ENCODE data around the gene NTNG2.
A peak's percentile ranks its signal among the peaks of the same experiment; 100 is the strongest.
"Not testable (repeated sequence)": the region's sequence is repeated elsewhere in the genome, so short reads cannot be mapped to it uniquely, and the experiment has no call there.

Gene NTNG2

DNA sequence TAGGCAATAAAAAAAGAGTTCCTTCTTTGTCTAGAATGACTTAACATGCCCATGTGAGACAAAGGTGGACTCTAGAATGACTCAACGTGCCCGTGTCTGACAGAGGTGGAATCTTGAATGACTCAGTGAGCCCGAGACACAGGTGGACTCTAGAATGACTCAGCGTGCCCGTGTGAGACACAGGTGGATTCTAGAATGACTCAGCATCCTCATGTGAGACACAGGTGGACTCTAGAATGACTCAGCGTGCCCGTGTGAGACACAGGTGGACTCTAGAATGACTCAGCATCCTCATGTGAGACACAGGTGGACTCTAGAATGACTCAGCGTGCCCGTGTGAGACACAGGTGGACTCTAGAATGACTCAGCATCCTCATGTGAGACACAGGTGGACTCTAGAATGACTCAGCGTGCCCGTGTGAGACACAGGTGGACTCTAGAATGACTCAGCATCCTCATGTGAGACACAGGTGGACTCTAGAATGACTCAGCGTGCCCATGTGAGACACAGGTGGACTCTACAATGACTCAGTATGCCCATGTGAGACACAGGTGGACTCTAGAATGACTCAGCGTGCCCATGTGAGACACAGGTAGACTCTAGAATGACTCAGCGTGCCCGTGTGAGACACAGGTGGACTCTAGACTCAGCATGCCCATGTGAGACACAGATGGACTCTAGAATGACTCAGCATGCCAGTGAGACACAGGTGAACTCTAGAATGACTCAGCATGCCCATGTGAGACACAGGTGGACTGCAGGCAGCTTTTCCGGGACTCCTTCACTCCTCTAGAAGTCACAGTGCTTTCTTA lies 108.1 kb downstream of the NTNG2 start:
- DNase-seq, result not testable (repeated sequence)

DNA sequence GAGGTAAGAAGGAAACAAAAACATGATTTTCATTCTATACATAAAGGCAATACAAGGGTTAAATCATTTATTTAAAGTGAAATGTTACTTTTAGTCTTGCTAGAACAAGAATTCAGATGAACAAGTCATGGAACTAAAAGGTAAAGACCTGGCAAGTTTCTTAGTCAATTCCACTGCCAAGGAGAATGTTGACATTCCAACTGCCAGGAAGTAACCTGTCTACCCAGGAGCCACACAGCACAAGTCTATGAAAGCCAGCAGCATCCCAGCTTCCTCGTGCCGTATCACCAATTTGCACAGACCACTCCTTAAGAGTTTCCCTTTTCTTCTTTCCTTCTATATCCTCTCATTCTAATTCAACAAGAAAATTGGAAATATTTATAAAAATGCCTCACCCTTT lies 113.0 kb downstream of the NTNG2 start:
- no peak for DNase-seq

DNA sequence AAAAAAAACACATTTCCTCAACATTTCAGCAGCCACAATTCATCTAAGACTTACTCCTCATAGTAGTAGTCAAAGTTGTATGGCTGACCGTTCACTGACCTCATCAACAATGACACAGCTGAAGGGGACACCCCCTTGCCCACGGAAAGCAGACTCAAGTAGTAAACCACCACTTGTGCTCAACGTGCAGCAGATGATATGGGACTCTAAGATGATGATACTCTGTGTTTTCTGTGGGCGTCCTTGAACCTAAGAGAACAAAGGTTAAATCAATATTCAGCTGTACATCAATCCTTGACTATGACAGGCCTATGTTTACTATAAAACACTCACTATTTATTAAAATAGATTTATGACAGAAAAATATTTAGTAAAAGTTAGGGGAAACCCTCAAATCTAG lies 121.3 kb downstream of the NTNG2 start:
- no peak for DNase-seq

DNA sequence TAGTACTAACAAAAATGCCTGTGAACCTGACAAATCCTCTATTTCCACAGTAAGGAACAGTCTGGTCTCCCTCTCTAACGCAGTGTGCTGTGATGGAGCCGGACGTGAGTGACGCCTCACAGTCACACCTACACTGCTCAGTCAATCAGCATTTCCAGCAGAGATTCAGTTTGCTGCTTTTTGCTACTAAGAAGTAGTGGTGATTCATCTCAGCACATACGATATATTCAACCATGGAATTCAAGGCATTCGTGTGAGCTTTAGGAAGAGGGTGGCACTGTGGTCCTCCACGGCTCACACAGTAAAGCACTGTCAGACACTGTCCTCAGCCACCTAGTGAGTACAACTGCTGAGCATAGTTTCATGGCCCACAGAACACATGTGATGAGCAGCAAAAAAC lies 122.0 kb downstream of the NTNG2 start:
- DNase-seq, result peak; percentile 49

DNA sequence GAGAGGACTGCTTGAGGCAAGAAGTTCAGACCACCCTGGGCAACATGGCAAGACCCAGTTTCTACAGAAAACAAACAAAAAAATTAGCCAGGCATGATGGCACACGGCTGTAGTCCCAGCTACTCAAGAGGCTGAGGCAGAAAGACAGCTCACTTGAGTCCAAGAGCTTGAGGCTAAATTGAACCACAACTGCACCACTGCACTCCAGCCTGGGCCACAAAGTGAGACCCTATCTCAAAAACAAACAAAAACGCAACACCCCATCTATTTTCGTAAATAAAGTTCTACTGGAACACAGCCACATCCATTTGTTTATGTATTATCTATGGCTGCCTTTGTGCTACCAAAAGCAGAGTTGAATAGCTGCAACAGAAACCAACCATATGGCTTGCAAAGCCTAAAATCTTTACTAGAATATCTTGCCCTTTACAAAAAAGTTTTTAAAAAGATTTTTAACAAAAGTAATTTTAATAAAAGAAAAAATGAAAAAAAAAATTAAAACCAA lies 125.5 kb downstream of the NTNG2 start:
- no peak for DNase-seq

DNA sequence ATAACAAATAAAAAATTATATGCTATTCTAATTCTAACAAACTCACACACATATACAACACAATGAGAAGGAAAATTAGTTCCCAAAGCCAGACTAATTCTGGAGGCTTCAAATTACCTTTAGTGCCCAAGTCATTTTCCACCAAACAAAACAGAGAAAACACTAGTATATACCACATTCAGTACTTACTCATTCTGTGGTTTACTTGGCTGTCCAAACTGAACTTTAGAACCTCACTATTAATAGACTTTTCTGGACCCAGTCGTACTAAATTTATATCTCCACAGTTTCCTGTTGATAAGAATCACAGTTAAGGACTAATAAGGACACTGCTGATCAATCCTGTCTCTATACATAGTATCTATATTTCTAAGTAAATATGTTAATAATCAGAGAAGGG lies 126.5 kb downstream of the NTNG2 start:
- peak; percentile 26 for DNase-seq

DNA sequence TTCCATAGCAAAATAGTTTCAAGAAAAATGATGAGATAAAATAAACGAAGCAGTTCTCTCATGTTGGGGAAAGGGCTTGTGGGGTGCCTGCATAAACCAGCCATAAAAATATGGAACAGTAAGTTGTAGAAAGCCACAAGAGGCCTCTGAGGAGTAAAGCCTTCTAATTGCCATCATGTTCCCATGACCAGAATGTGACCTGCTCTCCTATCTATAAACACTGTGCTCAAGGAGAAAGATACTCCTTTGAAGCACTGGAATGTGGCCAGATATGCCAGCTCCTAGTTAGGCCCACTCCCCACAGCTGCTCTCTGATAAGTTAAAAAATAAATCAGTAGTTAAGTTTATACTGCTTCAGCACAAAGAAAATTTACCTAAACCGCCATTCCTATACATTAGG lies 127.1 kb downstream of the NTNG2 start:
- no peak for DNase-seq

DNA sequence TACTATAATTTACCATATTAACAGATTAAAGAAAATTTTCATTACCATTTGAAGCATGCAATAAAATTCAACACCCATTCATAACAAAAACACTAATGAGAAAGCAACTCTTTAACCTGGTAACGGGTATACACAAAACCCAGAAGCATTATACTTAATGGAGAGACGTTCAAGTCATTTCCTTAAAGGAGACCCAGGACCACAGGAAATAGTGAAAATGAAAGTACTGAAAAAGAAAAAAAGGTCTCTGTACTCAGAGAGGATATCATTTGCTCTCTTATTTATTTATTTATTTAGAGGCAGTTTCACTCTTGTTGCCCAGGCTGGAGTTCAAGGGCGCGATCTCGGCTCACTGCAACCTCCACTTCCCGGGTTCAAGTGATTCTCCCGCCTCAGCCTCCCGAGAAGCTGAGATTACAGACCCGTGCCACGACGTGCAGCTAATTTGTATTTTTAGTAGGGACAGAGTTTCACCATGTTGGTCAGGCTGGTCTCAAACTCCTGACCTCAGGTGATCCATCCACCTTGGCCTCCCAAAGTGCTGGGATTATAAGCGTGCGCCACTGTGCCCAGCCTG lies 131.4 kb downstream of the NTNG2 start:
- no peak for DNase-seq

All from fibroblast of upper back skin (primary cell).